Caco-2 (cell line): ENCODE data around the gene KCNN3. TPM values are rescaled to one million over a fixed set of nuclear protein-coding genes. Genes with fewer than 3 reads are reported as not detected.

Source experiments
- BruUV-seq: library from RNA; stranded (reverse); fragments of 400-500 nt; replicated peaks from 2 replicates; lab custom pipeline; 2021; lab: Mats Ljungman, UMichigan
- CTCF ChIA-PET: fragments of 300-600 bp; sonication (Branson Sonifier 250); formaldehyde crosslinking; loops from one replicate; lab custom pipeline; 2022; ENCODE audit warnings: antibody characterized with exemption; lab: Charles Lee
- POLR2A ChIA-PET: fragments of 300-600 bp; sonication (Branson Sonifier 250); formaldehyde crosslinking; loops from one replicate; lab custom pipeline; 2022; ENCODE audit warnings: antibody characterized with exemption; lab: Charles Lee
- DNase-seq, 2 experiments: peaks; one replicate each; pipeline versions ENCODE4 v3.0.0 to v3.0.0-alpha.2; 2020 to 2022
- H3K27me3 ChIP-seq: replicated peaks from 2 replicates; pipeline ENCODE4 v1.6.0; 2011; ENCODE audit warnings: low read length; ENCODE audit not compliant: control insufficient read depth, insufficient read depth
- H3K36me3 ChIP-seq: 2 replicates; pipeline ENCODE4 v1.5.1; 2011; ENCODE audit warnings: low read length; ENCODE audit not compliant: control insufficient read depth, insufficient read depth
- H3K4me1 ChIP-seq: fragments of 250-450 bp; sonication (Bioruptor Pico); 2 replicates; pipeline ENCODE4 v1.5.1; 2020; ENCODE audit warnings: mild to moderate bottlenecking
- H3K4me3 ChIP-seq: 2 replicates; pipeline ENCODE4 v1.5.1; 2011; ENCODE audit warnings: low read depth, mild to moderate bottlenecking, control low read depth, low read length
- H3K9me3 ChIP-seq: fragments of 250-450 bp; sonication (Bioruptor Pico); 2 replicates; pipeline ENCODE4 v1.5.1; 2020; ENCODE audit warnings: mild to moderate bottlenecking, moderate library complexity
- H3K27ac Mint-ChIP-seq: one replicate; pipeline ENCODE4 v1.8.0; 2022; ENCODE audit warnings: mixed read lengths; ENCODE audit not compliant: unreplicated experiment
- H3K27me3 Mint-ChIP-seq: one replicate; pipeline ENCODE4 v1.8.0; 2022; ENCODE audit warnings: mixed read lengths; ENCODE audit not compliant: insufficient read depth, unreplicated experiment
- H3K36me3 Mint-ChIP-seq: one replicate; pipeline ENCODE4 v1.8.0; 2022; ENCODE audit warnings: mild to moderate bottlenecking, mixed read lengths; ENCODE audit not compliant: insufficient read depth, unreplicated experiment
- H3K4me1 Mint-ChIP-seq: one replicate; pipeline ENCODE4 v1.8.0; 2022; ENCODE audit warnings: low read depth, mixed read lengths; ENCODE audit not compliant: unreplicated experiment
- H3K4me3 Mint-ChIP-seq: one replicate; pipeline ENCODE4 v1.8.0; 2022; ENCODE audit warnings: mild to moderate bottlenecking, moderate library complexity, mixed read lengths; ENCODE audit not compliant: unreplicated experiment
- H3K9me3 Mint-ChIP-seq: one replicate; pipeline ENCODE4 v1.8.0; 2022; ENCODE audit warnings: mixed read lengths; ENCODE audit not compliant: unreplicated experiment
- CTCF ChIP-seq, 2 experiments: fragments of 200-600 bp in 1 of 2; IDR thresholded peaks; 1 replicate in 1 of 2; 2 replicates in 1 of 2; pipeline versions ENCODE4 v1.5.1 to v1.8.0; 2011 to 2022; ENCODE audit warnings: antibody characterized with exemption in 1 of 2, control low read depth in 1 of 2, inconsistent platforms in 1 of 2, low read depth in 1 of 2, low read length in 1 of 2, mild to moderate bottlenecking in 1 of 2, moderate library complexity in 1 of 2; ENCODE audit not compliant: insufficient read depth in 1 of 2, severe bottlenecking in 1 of 2, unreplicated experiment in 1 of 2
- intact Hi-C: fragments of 100-400 bp; cut with micrococcal nuclease; formaldehyde crosslinking; loops from one replicate; pipeline ENCODE4 v1.10.0; 2022; ENCODE audit not compliant: unreplicated experiment
- total RNA-seq: library from RNA; stranded (reverse); gene quantifications from 2 replicates; pipeline ENCODE4 v1.2.3, GENCODE V29; 2022

Gene KCNN3
- total RNA-seq, 1 experiment from 2014 or later: 0.05 TPM

- intact Hi-C loops: no loop called here
- Histone ChIP-seq H3K27me3 (no peaks in the 10 kb centered on the region), H3K9me3 (no peaks in the 10 kb centered on the region), H3K4me1 (no peaks in the 10 kb centered on the region), H3K4me3 (no peak overlapping the region), H3K36me3 (no peaks in the 10 kb centered on the region)
- POLR2A ChIA-PET: no interaction called here
- Mint-ChIP-seq H3K4me1 (no peaks in the 10 kb centered on the region), H3K9me3 (no peaks in the 10 kb centered on the region), H3K36me3 (no peaks in the 10 kb centered on the region), H3K27me3 (peaks cover 8% of the 10 kb centered on the region), H3K27ac (no peak overlapping the region), H3K4me3 (no peak overlapping the region)
- CTCF ChIA-PET: no interaction called here
- BruUV-seq: no TSS peak
- TF ChIP-seq CTCF (IDR thresholded peaks at IDR 0.05; ENCODE audit: insufficient read depth in 1 of 2, low read depth in 1 of 2, low read length in 1 of 2, severe bottlenecking in 1 of 2, unreplicated experiment in 1 of 2): no peak
- no peak for DNase-seq
These were observed 24.9 kb downstream of the KCNN3 start for GRCh38 chr1:154845174-154845573.

DNA sequence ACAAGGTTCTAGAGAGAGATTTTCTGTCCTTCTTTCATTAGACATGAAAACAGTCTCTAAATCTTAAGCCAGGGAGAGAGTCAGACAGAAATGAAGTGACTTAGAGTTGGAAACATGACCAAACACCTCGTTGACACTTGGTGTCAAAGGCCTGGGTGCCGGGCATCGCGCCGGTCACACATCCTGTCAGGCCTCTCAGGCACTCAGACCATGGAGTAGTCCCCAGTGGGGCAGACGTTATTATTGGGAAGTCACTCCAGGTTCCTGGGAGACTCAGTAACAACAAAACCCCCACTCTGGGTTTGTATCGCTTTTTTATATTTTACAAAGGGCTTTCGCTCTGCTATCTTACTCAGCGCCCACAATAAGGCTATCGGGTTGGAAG lies 25.8 kb downstream of the KCNN3 start:
- intact Hi-C loops: no loop called here
- CTCF ChIA-PET: no interaction called here
- peaks cover 8% of the 10 kb centered on the region for H3K27me3 Mint-ChIP-seq
- H3K4me3 ChIP-seq: no peak overlapping the region
- no peak for DNase-seq
- H3K27ac Mint-ChIP-seq: no peak overlapping the region
- H3K36me3 Mint-ChIP-seq: no peaks in the 10 kb centered on the region
- H3K4me1 ChIP-seq: no peaks in the 10 kb centered on the region
- BruUV-seq: no TSS peak
- no peaks in the 10 kb centered on the region for H3K36me3 ChIP-seq
- POLR2A ChIA-PET: no interaction called here
- H3K27me3 ChIP-seq: no peaks in the 10 kb centered on the region
- no peak for TF ChIP-seq CTCF (IDR thresholded peaks at IDR 0.05; ENCODE audit: insufficient read depth in 1 of 2, low read depth in 1 of 2, low read length in 1 of 2, severe bottlenecking in 1 of 2, unreplicated experiment in 1 of 2)
- H3K4me1 Mint-ChIP-seq: no peaks in the 10 kb centered on the region
- no peak overlapping the region for H3K4me3 Mint-ChIP-seq
- H3K9me3 Mint-ChIP-seq: no peaks in the 10 kb centered on the region
- H3K9me3 ChIP-seq: no peaks in the 10 kb centered on the region

- no TSS peak for BruUV-seq
- Histone ChIP-seq H3K4me1 (no peaks in the 10 kb centered on the region), H3K9me3 (no peaks in the 10 kb centered on the region), H3K27me3 (no peaks in the 10 kb centered on the region), H3K36me3 (no peaks in the 10 kb centered on the region), H3K4me3 (no peak overlapping the region)
- Mint-ChIP-seq H3K4me3 (no peak overlapping the region), H3K36me3 (no peaks in the 10 kb centered on the region), H3K9me3 (no peaks in the 10 kb centered on the region), H3K27ac (no peak overlapping the region), H3K4me1 (no peaks in the 10 kb centered on the region), H3K27me3 (peaks cover 8% of the 10 kb centered on the region)
- no peak for DNase-seq
- intact Hi-C loops: no loop called here
- CTCF ChIA-PET: no interaction called here
- POLR2A ChIA-PET: no interaction called here
- no peak for TF ChIP-seq CTCF (IDR thresholded peaks at IDR 0.05; ENCODE audit: insufficient read depth in 1 of 2, low read depth in 1 of 2, low read length in 1 of 2, severe bottlenecking in 1 of 2, unreplicated experiment in 1 of 2)
These were observed 26.3 kb downstream of the KCNN3 start for GRCh38 chr1:154843636-154844296.
